Urinary bladder (tissue), 4 donors: ENCODE data around the gene KRT1. TPM values are rescaled to one million over a fixed set of nuclear protein-coding genes. Genes with fewer than 3 reads are reported as not detected.

Experiments used
- DNase-seq: peaks from one replicate; pipeline ENCODE4 v3.0.0-alpha.2; 2015; ENCODE audit errors: extremely low spot score
- H3K27ac ChIP-seq: one replicate; pipeline ENCODE4 v1.5.1; 2013; ENCODE audit warnings: low read depth, mild to moderate bottlenecking, moderate library complexity
- H3K36me3 ChIP-seq: one replicate; pipeline ENCODE4 v1.6.1; 2013; ENCODE audit warnings: mild to moderate bottlenecking, moderate library complexity; ENCODE audit not compliant: insufficient read depth
- H3K4me1 ChIP-seq: one replicate; pipeline ENCODE4 v1.6.1; 2013; ENCODE audit warnings: mild to moderate bottlenecking, moderate library complexity; ENCODE audit not compliant: insufficient read depth
- H3K4me3 ChIP-seq: one replicate; pipeline ENCODE4 v1.5.1; 2013; ENCODE audit warnings: low read depth, low read length
- WGBS: extraction: QIAGEN DNeasy Blood & Tissue Kit; methylation state at CpG from one replicate; pipeline ENCODE4 v1.1.7; 2013; 5-methylcytosine and 5-hydroxymethylcytosine counted together
- polyA plus RNA-seq: library from polyadenylated mRNA; stranded (reverse); fragments of 200-250 nt; gene quantifications from one replicate; pipeline ENCODE4 v1.2.3, GENCODE V29; 2013
- total RNA-seq: library from RNA; depleted of rRNA; stranded (reverse); fragments of >200 nt; gene quantifications from one replicate; pipeline ENCODE4 v1.2.3, GENCODE V29; 2014
- donor health status: healthy with polysubstance abuse.
- donor health status: healthy.

Gene KRT1
- total and polyA plus RNA-seq, 2 donors = 0.42 TPM; not detected in 1

- 98% methylated on average over 1 of the region's 1 CpG for WGBS
- H3K27ac ChIP-seq = no peak overlapping the region
Observed at GRCh38 chr12:52710730-52711129, 30.5 kb upstream of the KRT1 start.

GRCh38 chr12:52708010-52708409, 27.8 kb upstream of the KRT1 start:
- 53% methylated on average over 4 of the region's 4 CpGs for WGBS
- H3K36me3 ChIP-seq = no peaks in the 10 kb centered on the region
- no peak overlapping the region for H3K27ac ChIP-seq
- DNase-seq = no peak
- H3K4me3 ChIP-seq = no peak overlapping the region
- no peaks in the 10 kb centered on the region for H3K4me1 ChIP-seq

More at GRCh38 chr12:52710730-52711129, 30.5 kb upstream of the KRT1 start:
- no peaks in the 10 kb centered on the region for H3K4me1 ChIP-seq
- DNase-seq = no peak
- no peaks in the 10 kb centered on the region for H3K36me3 ChIP-seq
- no peak overlapping the region for H3K4me3 ChIP-seq

- Histone ChIP-seq H3K4me1 (no peaks in the 10 kb centered on the region), H3K4me3 (no peak overlapping the region), H3K27ac (no peak overlapping the region), H3K36me3 (no peaks in the 10 kb centered on the region)
- no peak for DNase-seq
- WGBS = 49% methylated on average over 7 of the region's 7 CpGs
Observed at GRCh38 chr12:52704464-52704863, 24.3 kb upstream of the KRT1 start.

- 68% methylated on average over 1 of the region's 1 CpG for WGBS
- DNase-seq = no peak
- Histone ChIP-seq H3K4me3 (no peak overlapping the region), H3K27ac (no peak overlapping the region), H3K36me3 (no peaks in the 10 kb centered on the region), H3K4me1 (no peaks in the 10 kb centered on the region)
Observed at GRCh38 chr12:52703878-52704277, 23.7 kb upstream of the KRT1 start.

- Histone ChIP-seq H3K27ac (no peak within 1 kb of the TSS), H3K4me3 (no peak within 1 kb of the TSS), H3K36me3 (no peaks in the 10 kb centered on the region), H3K4me1 (no peaks in the 10 kb centered on the region)
- WGBS = 55% methylated on average over 2 of the region's 2 CpGs
- no peak for DNase-seq
Observed at GRCh38 chr12:52703424-52703823, 23.2 kb upstream of the KRT1 start, which contains the start of gene KRT77. Gene KRT77, minus strand, starts transcription at chr12:52703524. Its CDS starts 90 bp downstream, at chr12:52703434.

- Histone ChIP-seq H3K36me3 (no peaks in the 10 kb centered on the region), H3K4me1 (no peaks in the 10 kb centered on the region), H3K4me3 (no peak overlapping the region), H3K27ac (no peak overlapping the region)
- 90% methylated on average over 2 of the region's 2 CpGs for WGBS
- DNase-seq = no peak
Observed at GRCh38 chr12:52702338-52702737, 22.1 kb upstream of the KRT1 start.

GRCh38 chr12:52701281-52701680, 21.1 kb upstream of the KRT1 start:
- Histone ChIP-seq H3K4me1 (no peaks in the 10 kb centered on the region), H3K4me3 (no peak overlapping the region), H3K27ac (no peak overlapping the region), H3K36me3 (no peaks in the 10 kb centered on the region)
- DNase-seq = no peak
- 83% methylated on average over 12 of the region's 12 CpGs for WGBS

- no peak for DNase-seq
- Histone ChIP-seq H3K27ac (no peak overlapping the region), H3K4me1 (no peaks in the 10 kb centered on the region), H3K36me3 (no peaks in the 10 kb centered on the region), H3K4me3 (no peak overlapping the region)
- WGBS = 75% methylated on average over 2 of the region's 2 CpGs
Observed at GRCh38 chr12:52699960-52700359, 19.8 kb upstream of the KRT1 start.

GRCh38 chr12:52699373-52699772, 19.2 kb upstream of the KRT1 start:
- H3K4me3 ChIP-seq = no peak overlapping the region
- no peaks in the 10 kb centered on the region for H3K36me3 ChIP-seq
- WGBS = 90% methylated on average over 2 of the region's 2 CpGs
- no peak for DNase-seq
- no peaks in the 10 kb centered on the region for H3K4me1 ChIP-seq
- H3K27ac ChIP-seq = no peak overlapping the region

GRCh38 chr12:52698651-52699340, 18.6 kb upstream of the KRT1 start:
- H3K4me3 ChIP-seq = no peak overlapping the region
- no peaks in the 10 kb centered on the region for H3K4me1 ChIP-seq
- 53% methylated on average over 11 of the region's 11 CpGs for WGBS
- H3K27ac ChIP-seq = no peak overlapping the region
- no peaks in the 10 kb centered on the region for H3K36me3 ChIP-seq
- no peak for DNase-seq

GRCh38 chr12:52697058-52697582, 16.9 kb upstream of the KRT1 start:
- Histone ChIP-seq H3K4me3 (no peak overlapping the region), H3K36me3 (no peaks in the 10 kb centered on the region), H3K27ac (no peak overlapping the region), H3K4me1 (no peaks in the 10 kb centered on the region)
- WGBS = 72% methylated on average over 2 of the region's 2 CpGs
- no peak for DNase-seq

- Histone ChIP-seq H3K36me3 (no peaks in the 10 kb centered on the region), H3K4me1 (no peaks in the 10 kb centered on the region), H3K27ac (no peak overlapping the region), H3K4me3 (no peak overlapping the region)
- WGBS = 60% methylated on average over 3 of the region's 3 CpGs
- DNase-seq = no peak
Observed at GRCh38 chr12:52696588-52696987, 16.4 kb upstream of the KRT1 start.

GRCh38 chr12:52695039-52695438, 14.8 kb upstream of the KRT1 start:
- no peaks in the 10 kb centered on the region for H3K4me1 ChIP-seq
- WGBS = 87% methylated on average over 3 of the region's 3 CpGs
- no peak overlapping the region for H3K4me3 ChIP-seq
- H3K36me3 ChIP-seq = no peaks in the 10 kb centered on the region
- H3K27ac ChIP-seq = no peak overlapping the region
- DNase-seq = no peak

GRCh38 chr12:52694151-52694550, 13.9 kb upstream of the KRT1 start:
- no peak for DNase-seq
- no peak overlapping the region for H3K4me3 ChIP-seq
- no peaks in the 10 kb centered on the region for H3K4me1 ChIP-seq
- 88% methylated on average over 6 of the region's 6 CpGs for whole genome bisulfite sequencing
- H3K36me3 ChIP-seq = no peaks in the 10 kb centered on the region
- no peak overlapping the region for H3K27ac ChIP-seq
